NB4 (cell line): ENCODE results near the gene NXPH1.

ENCODE experiments used
- DNase-seq: peaks from one replicate; pipeline ENCODE4 v3.0.0; 2010; ENCODE audit warnings: low read depth
- H3K4me3 ChIP-seq: one replicate; pipeline ENCODE4 v1.5.1; 2011; ENCODE audit warnings: mild to moderate bottlenecking, low read depth, low read length, moderate library complexity
- MYC ChIP-seq: IDR thresholded peaks from 2 replicates; pipeline ENCODE4 v1.6.1; 2011; ENCODE audit warnings: low read depth, low read length
- POLR2A ChIP-seq: IDR thresholded peaks from 2 replicates; pipeline ENCODE4 v1.6.1; 2011; ENCODE audit warnings: mild to moderate bottlenecking; ENCODE audit not compliant: insufficient read length; ENCODE audit errors: extremely low read depth
- TF ChIP-seq, protein P1 (sequence below): IDR thresholded peaks from one replicate; pipeline ENCODE4 v1.5.1; 2012; ENCODE audit warnings: low read depth, low read length
- TF ChIP-seq, protein P2 (sequence below): IDR thresholded peaks from 2 replicates; pipeline ENCODE4 v1.6.1; 2011; ENCODE audit warnings: low read depth, low read length

NXPH1 gene

DNA sequence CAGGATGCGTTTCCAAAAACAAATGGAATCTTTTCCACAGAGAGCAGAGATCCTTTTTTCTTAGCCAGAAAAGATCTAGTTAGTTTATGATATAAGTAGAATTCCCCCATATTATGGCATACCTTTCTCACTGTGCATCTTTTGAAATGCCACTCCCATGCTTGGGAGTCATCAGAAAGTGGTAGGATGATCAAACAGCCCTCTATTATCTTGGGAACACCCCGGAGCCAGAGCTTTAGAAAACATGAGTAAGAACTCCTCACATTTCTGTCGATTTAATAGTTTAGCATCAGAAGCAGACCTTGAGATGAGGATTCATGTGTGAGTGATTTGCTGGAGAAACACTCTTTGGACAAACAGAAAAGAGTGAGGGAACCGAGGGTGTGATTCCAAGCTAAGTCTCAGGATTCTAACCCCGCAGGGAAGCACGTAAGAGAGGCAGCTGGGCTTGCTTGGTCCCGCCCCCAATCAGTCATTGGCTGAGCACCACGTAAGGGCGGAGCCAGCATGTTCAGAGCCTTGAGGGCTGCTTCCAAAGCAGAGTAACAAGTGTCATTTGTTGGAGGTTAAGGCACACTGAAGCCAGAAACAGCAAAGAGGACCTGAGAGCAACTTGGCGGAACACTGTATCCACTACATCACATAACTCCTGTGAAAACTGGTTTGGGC is 43.7 kb upstream of the NXPH1 start:
- DNase-seq, result peak; percentile 18
- no peak overlapping the region for H3K4me3 ChIP-seq
- TF ChIP-seq, protein P1, sequence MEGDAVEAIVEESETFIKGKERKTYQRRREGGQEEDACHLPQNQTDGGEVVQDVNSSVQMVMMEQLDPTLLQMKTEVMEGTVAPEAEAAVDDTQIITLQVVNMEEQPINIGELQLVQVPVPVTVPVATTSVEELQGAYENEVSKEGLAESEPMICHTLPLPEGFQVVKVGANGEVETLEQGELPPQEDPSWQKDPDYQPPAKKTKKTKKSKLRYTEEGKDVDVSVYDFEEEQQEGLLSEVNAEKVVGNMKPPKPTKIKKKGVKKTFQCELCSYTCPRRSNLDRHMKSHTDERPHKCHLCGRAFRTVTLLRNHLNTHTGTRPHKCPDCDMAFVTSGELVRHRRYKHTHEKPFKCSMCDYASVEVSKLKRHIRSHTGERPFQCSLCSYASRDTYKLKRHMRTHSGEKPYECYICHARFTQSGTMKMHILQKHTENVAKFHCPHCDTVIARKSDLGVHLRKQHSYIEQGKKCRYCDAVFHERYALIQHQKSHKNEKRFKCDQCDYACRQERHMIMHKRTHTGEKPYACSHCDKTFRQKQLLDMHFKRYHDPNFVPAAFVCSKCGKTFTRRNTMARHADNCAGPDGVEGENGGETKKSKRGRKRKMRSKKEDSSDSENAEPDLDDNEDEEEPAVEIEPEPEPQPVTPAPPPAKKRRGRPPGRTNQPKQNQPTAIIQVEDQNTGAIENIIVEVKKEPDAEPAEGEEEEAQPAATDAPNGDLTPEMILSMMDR, result no peak
- TF ChIP-seq MYC (no peak), POLR2A (no peak)
- TF ChIP-seq, protein P2, sequence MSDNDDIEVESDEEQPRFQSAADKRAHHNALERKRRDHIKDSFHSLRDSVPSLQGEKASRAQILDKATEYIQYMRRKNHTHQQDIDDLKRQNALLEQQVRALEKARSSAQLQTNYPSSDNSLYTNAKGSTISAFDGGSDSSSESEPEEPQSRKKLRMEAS, result no peak

DNA sequence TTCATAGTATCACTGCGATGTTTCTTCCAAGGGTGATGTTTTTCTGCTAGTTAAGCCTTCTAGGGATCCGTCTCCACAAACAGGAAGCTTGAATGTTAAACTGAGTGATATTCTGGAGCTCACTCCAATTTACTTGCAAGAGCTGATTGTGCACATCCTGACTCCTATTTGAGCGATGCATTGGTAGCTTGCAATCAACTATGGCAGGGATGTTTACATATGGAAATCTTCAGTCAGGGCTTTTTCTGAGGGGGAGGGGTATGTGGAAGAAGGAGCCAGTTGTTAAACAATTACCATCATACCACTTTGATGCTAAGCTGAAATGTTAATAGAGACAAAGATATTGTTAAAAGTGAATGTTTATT is 43.2 kb upstream of the NXPH1 start:
- H3K4me3 ChIP-seq, result no peak overlapping the region
- no peak for DNase-seq
- no peak for TF ChIP-seq POLR2A
- TF ChIP-seq, protein P2, result no peak
- TF ChIP-seq, protein P1, result no peak
- TF ChIP-seq MYC, result no peak

DNA sequence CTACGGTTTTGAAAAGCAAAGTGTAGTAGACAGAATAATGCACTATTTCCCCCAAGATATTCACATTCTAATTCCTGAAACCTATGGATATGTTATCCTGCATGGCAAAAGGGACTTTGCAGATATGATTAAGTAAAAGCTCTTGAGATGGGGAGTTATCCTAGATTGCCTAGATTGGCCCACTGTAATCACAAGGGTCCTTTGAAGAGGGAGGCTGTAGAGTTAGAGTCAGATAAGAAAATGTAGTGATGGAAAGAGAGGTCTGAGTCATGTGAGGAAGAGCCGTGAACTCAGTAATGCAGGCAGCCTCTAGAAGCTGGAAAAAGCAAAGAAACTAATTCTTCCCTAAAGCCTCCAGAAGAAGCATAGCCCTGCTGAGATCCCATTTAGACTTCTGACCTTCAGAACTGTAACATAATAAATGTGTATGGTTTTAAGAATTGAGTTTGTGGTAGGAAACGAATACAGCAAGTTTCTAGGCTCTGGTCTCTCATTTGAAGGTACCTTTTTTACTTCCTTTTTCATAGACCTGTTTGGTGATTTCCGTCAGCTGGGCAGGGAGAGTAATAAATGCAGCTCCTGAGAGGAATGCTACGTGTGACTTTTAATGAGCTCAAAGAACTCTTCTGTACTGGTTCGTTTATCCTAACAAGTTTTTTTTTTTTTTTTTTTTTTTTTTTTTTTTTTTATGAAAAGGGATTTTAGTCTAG is 41.9 kb upstream of the NXPH1 start:
- DNase-seq, result no peak
- TF ChIP-seq POLR2A (no peak), MYC (no peak)
- TF ChIP-seq, protein P1, result no peak
- TF ChIP-seq, protein P2, result no peak

DNA sequence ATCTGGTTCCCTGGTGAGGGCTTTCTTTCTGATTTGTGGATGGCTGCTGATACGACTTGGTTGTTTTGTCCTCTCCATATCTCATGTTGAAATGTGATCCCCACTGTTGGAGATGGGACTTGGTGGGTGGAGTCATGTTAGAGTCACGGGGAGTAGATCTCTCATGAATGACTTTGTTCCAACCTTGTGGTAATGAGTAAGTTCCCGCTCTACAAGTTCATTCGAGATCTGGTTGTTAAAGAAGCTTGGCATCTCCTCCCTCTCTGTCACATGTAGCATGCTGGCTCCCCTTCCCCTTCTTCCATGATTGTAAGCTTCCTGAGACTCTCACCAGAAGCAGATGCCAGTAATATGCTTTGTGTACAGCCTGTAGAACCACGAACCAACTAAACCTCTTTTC is 37.1 kb upstream of the NXPH1 start:
- TF ChIP-seq POLR2A, result no peak
- TF ChIP-seq, protein P2, result no peak
- TF ChIP-seq, protein P1, result no peak
- TF ChIP-seq MYC, result no peak
- DNase-seq, result no peak
- H3K4me3 ChIP-seq, result no peak overlapping the region

More for the DNA sequence above, 41.9 kb upstream of the NXPH1 start:
- H3K4me3 ChIP-seq, result no peak overlapping the region

DNA sequence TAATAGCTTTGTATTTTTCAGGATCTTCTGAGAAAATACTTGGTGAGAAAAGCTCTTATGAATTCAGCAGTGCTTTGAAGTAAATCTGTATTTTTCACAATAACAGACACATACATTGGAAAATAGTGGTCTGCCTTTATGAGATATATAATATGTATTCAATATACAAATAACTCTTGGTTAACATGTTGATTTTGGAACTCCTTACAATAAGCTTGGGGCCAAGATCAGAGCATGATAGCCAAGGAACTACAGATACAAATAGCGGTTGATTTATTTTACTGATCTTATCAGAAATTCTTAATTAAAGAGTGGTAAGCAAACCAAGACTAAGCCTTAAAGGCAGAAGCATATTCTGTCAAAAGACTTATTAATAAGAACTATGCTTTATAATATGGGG is 24.5 kb upstream of the NXPH1 start:
- DNase-seq, result no peak
- H3K4me3 ChIP-seq, result no peak overlapping the region
- TF ChIP-seq, protein P1, result no peak
- TF ChIP-seq MYC, result no peak
